22Rv1 (cell line): Measurements from ENCODE around the gene BANP.

Experiments used
- ZFX ChIP-seq: fragments of 450-650 bp; IDR thresholded peaks from 2 replicates; pipeline ENCODE4 v1.6.1; 2017; ENCODE audit warnings: antibody characterized with exemption, borderline replicate concordance
- TF ChIP-seq, protein P1 (sequence below): fragments of 450-650 bp; IDR thresholded peaks from 2 replicates; pipeline ENCODE4 v1.5.1; 2017; ENCODE audit warnings: mild to moderate bottlenecking

DNA sequence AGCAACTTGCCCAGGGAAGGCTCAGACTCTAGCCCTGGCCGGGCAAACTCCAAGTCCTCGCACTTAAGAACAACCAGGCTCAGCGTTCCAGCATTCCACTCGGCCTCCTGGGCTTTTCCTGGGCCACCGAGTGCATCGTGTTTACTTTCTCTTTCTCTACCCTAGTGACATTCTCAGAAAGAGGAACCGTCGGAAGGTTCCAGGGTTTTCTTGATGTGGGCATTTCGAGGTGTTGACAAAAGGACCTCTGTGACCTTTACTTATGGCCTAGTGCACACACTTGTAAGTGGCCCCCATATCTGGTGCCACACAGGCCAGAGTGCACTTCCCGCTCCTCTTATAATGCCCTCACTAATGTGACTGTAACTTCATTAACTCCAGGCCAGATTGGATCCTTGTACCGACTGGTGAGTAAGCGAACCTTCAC lies 3.1 kb upstream of the BANP start:
- TF ChIP-seq, protein P1, sequence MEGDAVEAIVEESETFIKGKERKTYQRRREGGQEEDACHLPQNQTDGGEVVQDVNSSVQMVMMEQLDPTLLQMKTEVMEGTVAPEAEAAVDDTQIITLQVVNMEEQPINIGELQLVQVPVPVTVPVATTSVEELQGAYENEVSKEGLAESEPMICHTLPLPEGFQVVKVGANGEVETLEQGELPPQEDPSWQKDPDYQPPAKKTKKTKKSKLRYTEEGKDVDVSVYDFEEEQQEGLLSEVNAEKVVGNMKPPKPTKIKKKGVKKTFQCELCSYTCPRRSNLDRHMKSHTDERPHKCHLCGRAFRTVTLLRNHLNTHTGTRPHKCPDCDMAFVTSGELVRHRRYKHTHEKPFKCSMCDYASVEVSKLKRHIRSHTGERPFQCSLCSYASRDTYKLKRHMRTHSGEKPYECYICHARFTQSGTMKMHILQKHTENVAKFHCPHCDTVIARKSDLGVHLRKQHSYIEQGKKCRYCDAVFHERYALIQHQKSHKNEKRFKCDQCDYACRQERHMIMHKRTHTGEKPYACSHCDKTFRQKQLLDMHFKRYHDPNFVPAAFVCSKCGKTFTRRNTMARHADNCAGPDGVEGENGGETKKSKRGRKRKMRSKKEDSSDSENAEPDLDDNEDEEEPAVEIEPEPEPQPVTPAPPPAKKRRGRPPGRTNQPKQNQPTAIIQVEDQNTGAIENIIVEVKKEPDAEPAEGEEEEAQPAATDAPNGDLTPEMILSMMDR, result no peak
- no peak for TF ChIP-seq ZFX
